B cell (primary cell): ENCODE data around the gene NPIPA3.
"Not testable (repeated sequence)": the region's sequence is repeated elsewhere in the genome, so short reads cannot be mapped to it uniquely, and the experiment has no call there.

Source experiments
- CTCF ChIP-seq: fragments of 200-600 bp; IDR thresholded peaks from one replicate; pipeline ENCODE4 v1.8.0; 2022; ENCODE audit warnings: antibody characterized with exemption, mild to moderate bottlenecking
- EZH2 ChIP-seq: IDR thresholded peaks from 2 replicates; pipeline ENCODE4 v1.6.1; 2012; ENCODE audit warnings: borderline replicate concordance, low read depth, mild to moderate bottlenecking, moderate library complexity, low read length; ENCODE audit not compliant: insufficient read depth, poor library complexity, severe bottlenecking

- not testable (repeated sequence) for TF ChIP-seq CTCF, EZH2
These were observed 70.4 kb downstream of the NPIPA3 start for GRCh38 chr16:14773654-14774053.
